HG03280 (cell line): ENCODE data around the gene TPGS2.

ENCODE experiments used
- ATAC-seq: cut with Tn5 transposase; IDR thresholded peaks from one replicate; pipeline ENCODE4 v1.9.1; 2021; ENCODE audit warnings: mild to moderate bottlenecking, moderate library complexity; ENCODE audit not compliant: unreplicated experiment

The TPGS2 gene

GRCh38 chr18:36744261-36744876, 84.4 kb downstream of the TPGS2 start:
- no peak for ATAC-seq
